CD14-positive monocyte (primary cell): ENCODE results near the gene PRAC2. TPM values are rescaled to one million over a fixed set of nuclear protein-coding genes. Genes with fewer than 3 reads are reported as not detected.

Source experiments
- DNase-seq, 3 donors: peaks; one replicate each; pipeline ENCODE4 v3.0.0-alpha.2; 2011 to 2022
- H2AFZ ChIP-seq: 2 replicates; pipeline ENCODE4 v1.6.0; 2012; ENCODE audit warnings: mild to moderate bottlenecking, low read depth, low read length, inconsistent platforms; ENCODE audit not compliant: insufficient read depth, poor library complexity, severe bottlenecking
- H3K27ac ChIP-seq, 2 donors: 1 replicate in 1 of 2; 2 replicates in 1 of 2; pipeline ENCODE4 v1.5.1; 2012 to 2013; ENCODE audit warnings: low read length in 2 of 2, control low read depth in 1 of 2, inconsistent platforms in 1 of 2, low read depth in 1 of 2, mild to moderate bottlenecking in 1 of 2
- H3K27me3 ChIP-seq, 2 donors: one replicate each; pipeline versions ENCODE4 v1.6.0 to v1.6.1; 2011 to 2013; ENCODE audit warnings: low read length in 2 of 2; ENCODE audit not compliant: control insufficient read depth in 2 of 2, insufficient read depth in 2 of 2
- H3K36me3 ChIP-seq, 2 donors: replicated peaks in 1 of 2; 1 replicate in 1 of 2; 2 replicates in 1 of 2; pipeline versions ENCODE4 v1.5.1 to v1.6.1; 2012 to 2013; ENCODE audit warnings: low read length in 2 of 2, control low read depth in 1 of 2, inconsistent platforms in 1 of 2, mild to moderate bottlenecking in 1 of 2; ENCODE audit not compliant: insufficient read depth in 2 of 2, control insufficient read depth in 1 of 2
- H3K4me1 ChIP-seq, 2 donors: 1 replicate in 1 of 2; 2 replicates in 1 of 2; pipeline versions ENCODE4 v1.5.1 to v1.6.1; 2012 to 2013; ENCODE audit warnings: low read length in 2 of 2, control low read depth in 1 of 2, inconsistent platforms in 1 of 2, mild to moderate bottlenecking in 1 of 2, moderate library complexity in 1 of 2; ENCODE audit not compliant: insufficient read depth in 2 of 2, control insufficient read depth in 1 of 2
- H3K4me2 ChIP-seq: replicated peaks from 2 replicates; pipeline ENCODE3; 2012; ENCODE audit warnings: low read length, moderate library complexity, mild to moderate bottlenecking; ENCODE audit not compliant: poor library complexity, severe bottlenecking; ENCODE audit errors: extremely low read depth
- H3K4me3 ChIP-seq, 3 experiments: fragments of 200-600 bp in 1 of 3; sonication (generic) in 1 of 3; replicated peaks in 1 of 3; 1 replicate in 2 of 3; 2 replicates in 1 of 3; pipeline ENCODE4 v1.5.1; 2011 to 2013; ENCODE audit warnings: low read length in 3 of 3, mild to moderate bottlenecking in 3 of 3, control low read depth in 2 of 3, low read depth in 2 of 3, inconsistent platforms in 1 of 3, moderate library complexity in 1 of 3
- H3K79me2 ChIP-seq: 2 replicates; pipeline ENCODE4 v1.6.0; 2012; ENCODE audit warnings: mild to moderate bottlenecking, control low read depth, inconsistent platforms, low read length, moderate library complexity; ENCODE audit not compliant: insufficient read depth
- H3K9ac ChIP-seq: 2 replicates; pipeline ENCODE4 v1.6.0; 2017; ENCODE audit warnings: low read length, mild to moderate bottlenecking; ENCODE audit not compliant: insufficient read depth, poor library complexity, severe bottlenecking
- H3K9me3 ChIP-seq, 2 donors: replicated peaks in 1 of 2; 1 replicate in 1 of 2; 2 replicates in 1 of 2; pipeline versions ENCODE4 v1.5.1 to v1.6.1; 2012 to 2013; ENCODE audit warnings: low read length in 2 of 2, control low read depth in 1 of 2; ENCODE audit not compliant: control insufficient read depth in 1 of 2, insufficient read depth in 1 of 2
- H4K20me1 ChIP-seq: 2 replicates; pipeline ENCODE4 v1.6.0; 2012; ENCODE audit warnings: mild to moderate bottlenecking, low read length, control low read depth, moderate library complexity; ENCODE audit not compliant: insufficient read depth
- H3K27ac Mint-ChIP-seq, 7 donors: one replicate each; pipeline ENCODE4 v1.8.0; 2020; ENCODE audit warnings: mild to moderate bottlenecking in 7 of 7, mixed read lengths in 7 of 7, moderate library complexity in 6 of 7, inconsistent platforms in 2 of 7
- H3K27me3 Mint-ChIP-seq, 3 donors: one replicate each; pipeline ENCODE4 v1.8.0; 2021 to 2022; ENCODE audit warnings: low read depth in 3 of 3, mild to moderate bottlenecking in 3 of 3, mixed read lengths in 3 of 3, moderate library complexity in 3 of 3, inconsistent platforms in 1 of 3
- H3K36me3 Mint-ChIP-seq, 2 donors: one replicate each; pipeline ENCODE4 v1.8.0; 2020; ENCODE audit warnings: mixed read lengths in 2 of 2, inconsistent platforms in 1 of 2, mild to moderate bottlenecking in 1 of 2
- H3K4me1 Mint-ChIP-seq: one replicate; pipeline ENCODE4 v1.8.0; 2020; ENCODE audit warnings: mild to moderate bottlenecking, mixed read lengths
- H3K4me3 Mint-ChIP-seq, 2 donors: one replicate each; pipeline ENCODE4 v1.8.0; 2020; ENCODE audit warnings: mild to moderate bottlenecking in 2 of 2, mixed read lengths in 2 of 2, moderate library complexity in 1 of 2
- H3K9me3 Mint-ChIP-seq, 7 donors: one replicate each; pipeline ENCODE4 v1.8.0; 2020 to 2022; ENCODE audit warnings: mixed read lengths in 7 of 7, mild to moderate bottlenecking in 6 of 7, moderate library complexity in 6 of 7, inconsistent platforms in 2 of 7
- WGBS: methylation state at CpG from one replicate; pipeline ENCODE4 v1.1.5; 2013; ENCODE audit warnings: missing lambda C conversion rate; ENCODE audit not compliant: insufficient coverage; 5-methylcytosine and 5-hydroxymethylcytosine counted together
- intact Hi-C, 2 donors: fragments of 100-400 bp; cut with micrococcal nuclease; formaldehyde crosslinking; loops; one replicate each; pipeline versions ENCODE4 v1.15.0 to v1.15.1; 2023
- polyA plus RNA-seq, 3 donors: library from polyadenylated mRNA; depleted of rRNA in 1 of 3; unstranded in 2 of 3; stranded (reverse) in 1 of 3; fragments of 300-500 nt in 2 of 3; fragments of >200 nt in 1 of 3; fragmentation: Illumina TruSeq in 2 of 3; gene quantifications; 1 replicate in 2 of 3; 2 replicates in 1 of 3; pipeline ENCODE4 v1.2.3, GENCODE V29; 2012 to 2021
- TF ChIP-seq, protein P1 (sequence below): fragments of 200-600 bp; IDR thresholded peaks from one replicate; pipeline ENCODE4 v1.8.0; 2022; ENCODE audit warnings: antibody characterized with exemption, mild to moderate bottlenecking

The PRAC2 gene
- polyA plus RNA-seq, 3 donors = not detected

- H3K36me3 Mint-ChIP-seq = peaks cover 0 to 10% of the 10 kb centered on the region in 2 donors
- no peak within 1 kb of the TSS for H3K27ac ChIP-seq
- H3K27ac Mint-ChIP-seq = no peak within 1 kb of the TSS
- peaks cover 0 to 36% (median 10%) of the 10 kb centered on the region in 7 donors for H3K9me3 Mint-ChIP-seq
- peaks cover 93 to 99% of the 10 kb centered on the region in 2 donors for H3K27me3 ChIP-seq
- H2AFZ ChIP-seq = peak within 1 kb of the TSS; percentile 41
- peak within 1 kb of the TSS; percentile 15 for H3K4me2 ChIP-seq
- H3K4me1 Mint-ChIP-seq = peaks cover 24% of the 10 kb centered on the region
- peak within 1 kb of the TSS in 1 of 3 experiments; percentile 25 for H3K4me3 ChIP-seq
- no peak for DNase-seq
- peaks cover 10% of the 10 kb centered on the region in 2 donors for H3K4me1 ChIP-seq
- peaks cover 98 to 99% (median 98%) of the 10 kb centered on the region in 3 donors for H3K27me3 Mint-ChIP-seq
- no peaks in the 10 kb centered on the region for H3K36me3 ChIP-seq
- H3K9ac ChIP-seq = no peak within 1 kb of the TSS
- peaks cover 9 to 51% of the 10 kb centered on the region in 2 donors for H3K9me3 ChIP-seq
- 6% methylated on average over 34 of the region's 55 CpGs for WGBS
- H4K20me1 ChIP-seq = no peaks in the 10 kb centered on the region
- H3K79me2 ChIP-seq = no peaks in the 10 kb centered on the region
- TF ChIP-seq, protein P1, sequence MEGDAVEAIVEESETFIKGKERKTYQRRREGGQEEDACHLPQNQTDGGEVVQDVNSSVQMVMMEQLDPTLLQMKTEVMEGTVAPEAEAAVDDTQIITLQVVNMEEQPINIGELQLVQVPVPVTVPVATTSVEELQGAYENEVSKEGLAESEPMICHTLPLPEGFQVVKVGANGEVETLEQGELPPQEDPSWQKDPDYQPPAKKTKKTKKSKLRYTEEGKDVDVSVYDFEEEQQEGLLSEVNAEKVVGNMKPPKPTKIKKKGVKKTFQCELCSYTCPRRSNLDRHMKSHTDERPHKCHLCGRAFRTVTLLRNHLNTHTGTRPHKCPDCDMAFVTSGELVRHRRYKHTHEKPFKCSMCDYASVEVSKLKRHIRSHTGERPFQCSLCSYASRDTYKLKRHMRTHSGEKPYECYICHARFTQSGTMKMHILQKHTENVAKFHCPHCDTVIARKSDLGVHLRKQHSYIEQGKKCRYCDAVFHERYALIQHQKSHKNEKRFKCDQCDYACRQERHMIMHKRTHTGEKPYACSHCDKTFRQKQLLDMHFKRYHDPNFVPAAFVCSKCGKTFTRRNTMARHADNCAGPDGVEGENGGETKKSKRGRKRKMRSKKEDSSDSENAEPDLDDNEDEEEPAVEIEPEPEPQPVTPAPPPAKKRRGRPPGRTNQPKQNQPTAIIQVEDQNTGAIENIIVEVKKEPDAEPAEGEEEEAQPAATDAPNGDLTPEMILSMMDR = no peak
- H3K4me3 Mint-ChIP-seq = peak within 1 kb of the TSS in 1 of 2 donors; percentile 88
- intact Hi-C loops = no loop called here
Measured at GRCh38 chr17:48728232-48729231, 5.5 kb downstream of the PRAC2 start, which contains the start of gene HOXB13. TSS of gene HOXB13 (minus strand) at chr17:48728750. CDS start at chr17:48728593, 157 bp downstream.
